Measurements from ENCODE around the gene MTMR3.

DNA sequence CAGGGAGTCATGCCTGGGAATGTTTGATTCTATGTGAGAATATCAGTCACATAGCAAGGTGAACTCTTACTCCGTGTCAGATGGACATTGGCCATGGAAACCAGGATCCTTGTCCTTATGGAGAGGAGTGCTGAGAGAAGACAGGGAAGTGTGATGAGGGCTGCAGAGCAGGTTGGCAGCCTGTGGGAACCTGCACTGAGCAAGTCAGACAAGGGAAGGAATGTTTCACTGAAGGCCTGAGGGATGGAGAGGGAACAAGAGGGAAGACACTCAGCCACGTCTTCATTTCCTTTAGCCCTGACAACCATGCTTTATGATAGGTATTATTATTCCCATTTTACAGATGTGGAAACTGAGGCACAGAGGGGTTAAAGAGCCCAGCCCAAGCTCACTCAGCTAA, 158.9 kb downstream of the MTMR3 start:
- TF ChIP-seq CTCF (IDR thresholded peaks at IDR 0.05) (no peak), POLR2A (IDR thresholded peaks at IDR 0.05) (no peak)
